Nucleus accumbens (tissue), 56 donors: Measurements from ENCODE around the gene GGT5.

Experiments used
- DNase-seq, 56 donors: peaks; one replicate each; lab custom pipeline; 2025; lab: John Stamatoyannopoulos, UW

GGT5 gene

DNA sequence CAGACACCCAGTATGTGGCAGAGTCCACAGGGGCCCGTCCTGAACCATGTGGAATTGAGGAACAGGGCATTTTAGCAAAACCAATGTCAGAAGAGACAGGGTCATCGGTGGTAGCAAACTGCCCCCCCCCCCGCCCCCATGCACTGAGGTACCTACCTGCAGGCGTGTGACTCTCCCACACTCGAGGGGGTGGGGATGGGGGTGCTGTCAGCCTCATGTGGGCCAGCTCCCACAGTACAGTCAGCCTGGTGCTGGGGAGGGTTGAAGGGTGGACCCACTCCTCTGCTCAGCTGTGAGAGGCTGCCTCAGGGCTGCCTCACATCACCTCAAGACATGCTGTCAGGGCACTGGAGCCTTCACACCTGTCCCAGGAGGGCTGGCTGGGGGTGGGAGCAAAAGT lies 74.2 kb downstream of the GGT5 start:
- peak in 1 of 56 donors; percentile 5 for DNase-seq

DNA sequence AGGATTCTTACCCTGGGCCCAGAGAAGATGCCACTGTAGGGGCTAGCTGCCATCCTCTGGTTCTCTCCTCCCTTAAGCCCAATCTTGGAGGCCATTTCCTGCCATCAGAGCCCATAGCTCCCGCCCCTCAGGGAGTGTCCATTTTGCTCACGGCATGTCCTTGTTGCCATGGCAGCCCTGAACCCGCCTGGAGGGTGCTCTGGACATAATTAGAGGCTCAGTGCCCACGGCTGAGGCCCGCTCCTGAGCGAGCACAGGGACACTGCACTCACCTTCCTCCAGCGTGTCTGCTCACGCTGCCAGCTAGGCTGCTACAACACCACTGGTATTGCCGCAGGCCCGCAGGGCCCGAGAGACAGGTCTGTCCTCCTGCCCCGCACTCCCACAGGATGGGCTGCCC lies 74.7 kb downstream of the GGT5 start:
- DNase-seq, result no peak
